KMS-11 (cell line): ENCODE data around the gene SETDB2.

ENCODE experiments used
- H2AFZ ChIP-seq: fragments of 200-600 bp; sonication (generic); 2 replicates; pipeline ENCODE4 v1.6.1; 2016; ENCODE audit warnings: antibody characterized with exemption, mixed run types, low read depth
- H3K27ac ChIP-seq: fragments of 200-600 bp; sonication (generic); 2 replicates; pipeline ENCODE4 v1.6.1; 2016; ENCODE audit warnings: mild to moderate bottlenecking, mixed run types
- H3K27me3 ChIP-seq: fragments of 200-600 bp; sonication (generic); 2 replicates; pipeline ENCODE4 v1.6.1; 2017; ENCODE audit warnings: mild to moderate bottlenecking, low read depth, mixed run types, moderate library complexity; ENCODE audit not compliant: insufficient read depth
- H3K36me3 ChIP-seq: fragments of 200-600 bp; sonication (generic); 2 replicates; pipeline ENCODE4 v1.6.1; 2017; ENCODE audit warnings: mild to moderate bottlenecking, mixed run types; ENCODE audit not compliant: insufficient read depth
- H3K4me1 ChIP-seq: fragments of 200-600 bp; sonication (generic); 2 replicates; pipeline ENCODE4 v1.6.1; 2016; ENCODE audit warnings: mild to moderate bottlenecking, low read depth, mixed run types; ENCODE audit not compliant: poor library complexity, severe bottlenecking
- H3K4me2 ChIP-seq: fragments of 200-600 bp; sonication (generic); 2 replicates; pipeline ENCODE4 v1.7.0; 2016; ENCODE audit warnings: mild to moderate bottlenecking, mixed run types
- H3K4me3 ChIP-seq: fragments of 200-600 bp; sonication (generic); IDR thresholded peaks from 2 replicates; pipeline ENCODE4 v1.6.1; 2017; ENCODE audit warnings: low read depth, low read length, mixed read lengths; ENCODE audit not compliant: insufficient read depth
- H3K79me2 ChIP-seq: fragments of 200-600 bp; sonication (generic); 2 replicates; pipeline ENCODE4 v1.6.1; 2016; ENCODE audit warnings: low read depth, mixed run types; ENCODE audit not compliant: insufficient read depth
- H3K9ac ChIP-seq: fragments of 200-600 bp; sonication (generic); 2 replicates; pipeline ENCODE4 v1.6.1; 2016; ENCODE audit warnings: mild to moderate bottlenecking, mixed run types
- H4K20me1 ChIP-seq: fragments of 200-600 bp; sonication (generic); 2 replicates; pipeline ENCODE4 v1.6.1; 2016; ENCODE audit warnings: mild to moderate bottlenecking, mixed run types; ENCODE audit not compliant: insufficient read depth
- CTCF ChIP-seq: fragments of 200-600 bp; sonication (generic); conservative IDR thresholded peaks from 2 replicates; pipeline ENCODE4 v1.6.1; 2017; ENCODE audit warnings: low read depth, mild to moderate bottlenecking, antibody characterized with exemption, low read length, moderate library complexity, mixed read lengths

SETDB2 gene

GRCh38 chr13:49429121-49429520, 15.0 kb upstream of the SETDB2 start:
- Histone ChIP-seq H3K27ac (no peak overlapping the region), H3K79me2 (no peaks in the 10 kb centered on the region), H3K4me3 (no peak overlapping the region), H3K4me1 (no peaks in the 10 kb centered on the region), H3K9ac (no peak overlapping the region), H3K27me3 (no peaks in the 10 kb centered on the region), H3K36me3 (no peaks in the 10 kb centered on the region), H4K20me1 (no peaks in the 10 kb centered on the region), H2AFZ (no peak overlapping the region), H3K4me2 (no peak overlapping the region)
- no peak for TF ChIP-seq CTCF

GRCh38 chr13:49435992-49436391, 8.1 kb upstream of the SETDB2 start:
- Histone ChIP-seq H3K79me2 (no peaks in the 10 kb centered on the region), H4K20me1 (no peaks in the 10 kb centered on the region), H3K27ac (no peak overlapping the region), H3K4me1 (no peaks in the 10 kb centered on the region), H3K4me2 (no peak overlapping the region), H3K36me3 (no peaks in the 10 kb centered on the region), H3K9ac (no peak overlapping the region), H3K27me3 (no peaks in the 10 kb centered on the region), H3K4me3 (no peak overlapping the region), H2AFZ (no peak overlapping the region)
- TF ChIP-seq CTCF: no peak

- TF ChIP-seq CTCF: no peak
- no peak overlapping the region for H3K4me3 ChIP-seq
- no peaks in the 10 kb centered on the region for H3K4me1 ChIP-seq
- H3K79me2 ChIP-seq: no peaks in the 10 kb centered on the region
- no peaks in the 10 kb centered on the region for H3K36me3 ChIP-seq
- no peak overlapping the region for H3K27ac ChIP-seq
- no peaks in the 10 kb centered on the region for H4K20me1 ChIP-seq
- no peak overlapping the region for H2AFZ ChIP-seq
- no peaks in the 10 kb centered on the region for H3K27me3 ChIP-seq
- H3K9ac ChIP-seq: no peak overlapping the region
- H3K4me2 ChIP-seq: no peak overlapping the region
Measured at GRCh38 chr13:49436890-49437289, 7.2 kb upstream of the SETDB2 start.

GRCh38 chr13:49437705-49438104, 6.4 kb upstream of the SETDB2 start:
- no peaks in the 10 kb centered on the region for H3K36me3 ChIP-seq
- H3K79me2 ChIP-seq: no peaks in the 10 kb centered on the region
- H4K20me1 ChIP-seq: no peaks in the 10 kb centered on the region
- no peak overlapping the region for H3K9ac ChIP-seq
- no peak overlapping the region for H3K27ac ChIP-seq
- no peak overlapping the region for H2AFZ ChIP-seq
- H3K4me2 ChIP-seq: no peak overlapping the region
- no peak overlapping the region for H3K4me3 ChIP-seq
- no peaks in the 10 kb centered on the region for H3K27me3 ChIP-seq
- no peaks in the 10 kb centered on the region for H3K4me1 ChIP-seq
- no peak for TF ChIP-seq CTCF

GRCh38 chr13:49439609-49440008, 4.5 kb upstream of the SETDB2 start:
- H3K4me3 ChIP-seq: no peak overlapping the region
- H3K27me3 ChIP-seq: no peaks in the 10 kb centered on the region
- no peak overlapping the region for H3K4me2 ChIP-seq
- no peak overlapping the region for H3K27ac ChIP-seq
- no peak for TF ChIP-seq CTCF
- H3K79me2 ChIP-seq: no peaks in the 10 kb centered on the region
- H3K36me3 ChIP-seq: no peaks in the 10 kb centered on the region
- no peak overlapping the region for H2AFZ ChIP-seq
- no peaks in the 10 kb centered on the region for H3K4me1 ChIP-seq
- no peaks in the 10 kb centered on the region for H4K20me1 ChIP-seq
- H3K9ac ChIP-seq: no peak overlapping the region
